RWPE2 (cell line): ENCODE measurements around the gene METTL21C.

Experiments
- ATAC-seq: fragments of 200-7000 bp; cut with Tn5 transposase; 3 replicates; pipeline ENCODE4 v1.9.1; 2021; ENCODE audit warnings: low read depth
- DNase-seq: peaks from one replicate; pipeline ENCODE4 v3.0.0-alpha.2; 2020; ENCODE audit warnings: low spot score
- H3K27ac ChIP-seq: fragments of 450-650 bp; 2 replicates; pipeline ENCODE4 v1.5.1; 2017; ENCODE audit warnings: mild to moderate bottlenecking; ENCODE audit not compliant: poor library complexity, severe bottlenecking
- H3K27me3 ChIP-seq: fragments of 250-450 bp; sonication (Bioruptor Pico); 2 replicates; pipeline ENCODE4 v1.5.1; 2021; ENCODE audit warnings: mild to moderate bottlenecking, moderate library complexity; ENCODE audit not compliant: insufficient read depth, poor library complexity, severe bottlenecking
- H3K36me3 ChIP-seq: fragments of 250-450 bp; sonication (Bioruptor Pico); 2 replicates; pipeline ENCODE4 v1.5.1; 2020; ENCODE audit warnings: low read depth, mild to moderate bottlenecking, moderate library complexity
- H3K4me1 ChIP-seq: fragments of 250-450 bp; sonication (Bioruptor Pico); 2 replicates; pipeline ENCODE4 v1.5.1; 2021; ENCODE audit warnings: mild to moderate bottlenecking, moderate library complexity; ENCODE audit not compliant: insufficient read depth, poor library complexity, severe bottlenecking
- H3K4me3 ChIP-seq: fragments of 250-450 bp; sonication (Bioruptor Pico); 2 replicates; pipeline ENCODE4 v1.5.1; 2021; ENCODE audit warnings: mild to moderate bottlenecking, moderate library complexity; ENCODE audit not compliant: severe bottlenecking
- H3K9me3 ChIP-seq: fragments of 250-450 bp; sonication (Bioruptor Pico); 2 replicates; pipeline ENCODE4 v1.5.1; 2021; ENCODE audit warnings: mild to moderate bottlenecking, moderate library complexity; ENCODE audit not compliant: severe bottlenecking
- TF ChIP-seq, protein P1 (sequence below): fragments of 450-650 bp; IDR thresholded peaks from one replicate; pipeline ENCODE4 v1.5.1; 2017; ENCODE audit warnings: mild to moderate bottlenecking, moderate library complexity; ENCODE audit not compliant: poor library complexity, severe bottlenecking

Gene METTL21C

DNA sequence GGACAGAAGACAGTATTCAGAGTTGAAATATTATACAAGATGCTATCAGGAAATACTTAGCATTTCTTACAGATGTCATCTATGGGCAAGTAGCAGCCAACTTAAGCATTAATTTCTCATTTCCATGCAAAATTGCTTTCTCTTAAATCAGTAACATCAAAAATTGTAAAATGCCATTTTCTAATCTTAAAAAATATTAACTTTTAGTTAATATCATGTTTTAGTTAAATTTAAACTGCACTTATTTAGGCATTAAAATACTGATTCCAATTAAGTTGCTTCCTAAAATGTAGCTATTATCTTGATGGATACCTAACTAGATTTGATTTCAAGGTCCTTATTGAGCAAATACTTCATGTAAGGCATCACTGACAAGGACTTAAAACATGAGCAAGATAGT is 27.8 kb downstream of the METTL21C start:
- TF ChIP-seq, protein P1, sequence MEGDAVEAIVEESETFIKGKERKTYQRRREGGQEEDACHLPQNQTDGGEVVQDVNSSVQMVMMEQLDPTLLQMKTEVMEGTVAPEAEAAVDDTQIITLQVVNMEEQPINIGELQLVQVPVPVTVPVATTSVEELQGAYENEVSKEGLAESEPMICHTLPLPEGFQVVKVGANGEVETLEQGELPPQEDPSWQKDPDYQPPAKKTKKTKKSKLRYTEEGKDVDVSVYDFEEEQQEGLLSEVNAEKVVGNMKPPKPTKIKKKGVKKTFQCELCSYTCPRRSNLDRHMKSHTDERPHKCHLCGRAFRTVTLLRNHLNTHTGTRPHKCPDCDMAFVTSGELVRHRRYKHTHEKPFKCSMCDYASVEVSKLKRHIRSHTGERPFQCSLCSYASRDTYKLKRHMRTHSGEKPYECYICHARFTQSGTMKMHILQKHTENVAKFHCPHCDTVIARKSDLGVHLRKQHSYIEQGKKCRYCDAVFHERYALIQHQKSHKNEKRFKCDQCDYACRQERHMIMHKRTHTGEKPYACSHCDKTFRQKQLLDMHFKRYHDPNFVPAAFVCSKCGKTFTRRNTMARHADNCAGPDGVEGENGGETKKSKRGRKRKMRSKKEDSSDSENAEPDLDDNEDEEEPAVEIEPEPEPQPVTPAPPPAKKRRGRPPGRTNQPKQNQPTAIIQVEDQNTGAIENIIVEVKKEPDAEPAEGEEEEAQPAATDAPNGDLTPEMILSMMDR, result no peak
- DNase-seq (no peak), ATAC-seq (no peak)
- no peak overlapping the region for H3K27ac ChIP-seq
- no peaks in the 10 kb centered on the region for H3K9me3 ChIP-seq
- no peaks in the 10 kb centered on the region for H3K27me3 ChIP-seq
- no peaks in the 10 kb centered on the region for H3K4me1 ChIP-seq
- H3K36me3 ChIP-seq, result peaks cover 67% of the 10 kb centered on the region
- H3K4me3 ChIP-seq, result no peak overlapping the region

DNA sequence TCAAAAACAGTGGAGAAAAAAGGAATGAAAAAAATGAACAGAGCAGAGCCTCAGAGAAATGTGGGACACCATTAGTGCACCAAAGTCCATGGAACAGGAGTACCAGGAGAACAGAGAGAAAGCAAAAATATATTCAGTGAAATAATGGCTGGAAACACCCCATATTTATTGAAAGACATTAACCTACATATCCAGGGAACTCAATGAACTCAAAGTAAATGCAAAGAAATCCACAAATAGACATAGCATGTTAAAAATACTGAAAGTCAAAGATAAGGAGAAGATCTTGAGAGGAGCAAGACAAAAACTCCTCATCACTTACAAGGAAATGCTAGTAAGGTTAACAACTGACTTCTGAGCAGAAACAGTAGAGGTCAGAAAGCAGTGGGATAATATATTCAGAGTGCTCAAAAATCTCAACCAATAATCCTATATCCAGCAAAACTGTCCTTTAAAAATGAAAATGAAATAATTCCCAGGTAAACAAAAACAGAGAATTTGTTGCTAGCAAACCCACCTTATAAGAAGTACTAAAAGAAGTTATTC is 35.6 kb downstream of the METTL21C start:
- H3K4me3 ChIP-seq, result no peak overlapping the region
- ATAC-seq, result no peak
- no peak for DNase-seq
- peaks cover 66% of the 10 kb centered on the region for H3K36me3 ChIP-seq
- no peak overlapping the region for H3K27ac ChIP-seq
- H3K27me3 ChIP-seq, result no peaks in the 10 kb centered on the region
- TF ChIP-seq, protein P1, result no peak
- H3K9me3 ChIP-seq, result peaks cover 6% of the 10 kb centered on the region
- H3K4me1 ChIP-seq, result no peaks in the 10 kb centered on the region

DNA sequence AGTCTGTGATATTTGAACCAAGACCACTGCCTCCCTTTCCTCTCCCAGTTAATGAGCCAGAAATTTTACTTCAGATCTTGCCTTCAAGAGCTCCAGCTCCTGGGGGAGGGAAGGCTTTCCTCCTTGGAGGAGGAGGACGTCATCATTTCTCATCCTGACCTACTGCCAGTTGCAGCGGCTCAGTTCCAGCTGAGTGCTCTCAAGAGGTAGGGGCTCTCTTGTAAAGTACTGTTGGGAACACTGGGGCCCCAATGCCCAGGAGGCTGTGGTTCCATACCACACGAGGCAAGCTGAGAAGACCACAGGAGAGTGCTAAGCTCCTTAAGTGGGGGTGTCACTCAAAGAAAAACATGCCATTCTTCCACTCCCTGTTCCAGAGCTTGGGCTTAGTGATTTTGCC is 36.2 kb downstream of the METTL21C start:
- TF ChIP-seq, protein P1, result no peak
- ATAC-seq, result no peak
- Histone ChIP-seq H3K4me3 (no peak overlapping the region), H3K4me1 (no peaks in the 10 kb centered on the region), H3K27ac (no peak overlapping the region), H3K9me3 (peaks cover 6% of the 10 kb centered on the region), H3K27me3 (no peaks in the 10 kb centered on the region), H3K36me3 (peaks cover 67% of the 10 kb centered on the region)
- DNase-seq, result no peak

DNA sequence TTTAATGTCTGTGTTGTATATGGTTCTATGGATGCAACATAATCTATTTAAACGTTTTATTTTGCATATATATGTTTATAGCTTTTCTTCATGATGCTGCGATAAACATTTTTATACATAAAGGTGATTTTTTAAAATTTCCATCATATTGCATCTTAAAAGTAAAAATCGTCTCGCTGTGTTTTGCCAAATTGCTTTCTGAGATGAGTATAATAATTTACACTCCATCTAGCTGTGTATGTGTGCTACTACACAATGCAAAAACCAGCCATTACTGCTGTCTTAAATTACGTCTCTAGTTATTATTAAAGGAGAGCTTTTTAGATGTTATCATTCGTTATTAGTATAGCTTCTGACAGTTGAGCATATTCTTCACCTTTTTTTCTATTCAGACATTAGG is 37.2 kb downstream of the METTL21C start:
- no peak for ATAC-seq
- Histone ChIP-seq H3K27ac (no peak overlapping the region), H3K9me3 (peaks cover 6% of the 10 kb centered on the region), H3K36me3 (peaks cover 71% of the 10 kb centered on the region), H3K4me1 (no peaks in the 10 kb centered on the region), H3K27me3 (no peaks in the 10 kb centered on the region), H3K4me3 (no peak overlapping the region)
- DNase-seq, result no peak
- TF ChIP-seq, protein P1, result peak; percentile 21

DNA sequence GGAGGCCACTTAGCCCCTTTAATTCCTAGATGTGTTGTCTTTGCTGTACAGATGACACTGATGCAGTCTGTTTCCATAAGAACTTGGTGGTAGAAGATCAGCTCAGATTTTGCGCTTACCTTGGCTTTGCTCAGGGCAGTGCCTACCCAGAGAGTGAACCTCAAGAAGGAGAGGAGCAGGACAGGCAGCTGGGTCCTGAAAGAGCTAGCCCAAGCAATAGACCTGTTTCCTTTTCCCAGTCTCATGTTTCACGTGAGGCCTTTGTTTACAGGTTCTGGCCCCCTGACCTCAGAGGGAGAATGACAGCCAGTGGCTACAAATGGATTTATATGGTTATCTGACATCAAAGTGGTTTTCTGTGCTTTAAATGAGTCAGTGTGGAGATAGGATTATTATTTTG is 40.1 kb downstream of the METTL21C start:
- H3K9me3 ChIP-seq, result peaks cover 6% of the 10 kb centered on the region
- H3K36me3 ChIP-seq, result peaks cover 85% of the 10 kb centered on the region
- ATAC-seq (no peak), DNase-seq (no peak)
- H3K27ac ChIP-seq, result no peak overlapping the region
- H3K27me3 ChIP-seq, result no peaks in the 10 kb centered on the region
- peaks cover 13% of the 10 kb centered on the region for H3K4me1 ChIP-seq
- no peak overlapping the region for H3K4me3 ChIP-seq
- TF ChIP-seq, protein P1, result no peak
